Measurements from ENCODE around the gene RNF138.
"Not testable (repeated sequence)": the region's sequence is repeated elsewhere in the genome, so short reads cannot be mapped to it uniquely, and the experiment has no call there.

RNF138 gene

DNA sequence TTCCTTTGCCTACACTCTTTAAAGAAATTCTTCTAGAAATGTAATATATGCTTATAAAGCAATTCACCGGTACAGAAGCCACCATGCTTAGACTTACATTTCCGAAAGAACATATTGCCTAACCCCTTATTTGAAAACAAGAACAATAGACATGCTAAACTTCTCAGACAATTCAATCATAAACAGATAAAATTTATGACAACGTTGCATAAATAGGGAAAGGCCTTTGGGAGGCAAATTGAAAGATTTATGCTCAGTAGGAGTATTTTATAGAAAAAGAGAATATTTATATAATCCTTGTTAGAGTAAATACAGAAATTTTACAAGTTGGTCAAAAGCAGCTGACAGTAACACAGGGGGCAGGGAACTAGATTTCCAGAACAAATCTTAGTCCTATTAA lies 82.0 kb downstream of the RNF138 start:
- FAIRE-seq (no peak), DNase-seq (ENCODE audit: insufficient read length, low spot score) (no peak)
- TF ChIP-seq, protein P1, sequence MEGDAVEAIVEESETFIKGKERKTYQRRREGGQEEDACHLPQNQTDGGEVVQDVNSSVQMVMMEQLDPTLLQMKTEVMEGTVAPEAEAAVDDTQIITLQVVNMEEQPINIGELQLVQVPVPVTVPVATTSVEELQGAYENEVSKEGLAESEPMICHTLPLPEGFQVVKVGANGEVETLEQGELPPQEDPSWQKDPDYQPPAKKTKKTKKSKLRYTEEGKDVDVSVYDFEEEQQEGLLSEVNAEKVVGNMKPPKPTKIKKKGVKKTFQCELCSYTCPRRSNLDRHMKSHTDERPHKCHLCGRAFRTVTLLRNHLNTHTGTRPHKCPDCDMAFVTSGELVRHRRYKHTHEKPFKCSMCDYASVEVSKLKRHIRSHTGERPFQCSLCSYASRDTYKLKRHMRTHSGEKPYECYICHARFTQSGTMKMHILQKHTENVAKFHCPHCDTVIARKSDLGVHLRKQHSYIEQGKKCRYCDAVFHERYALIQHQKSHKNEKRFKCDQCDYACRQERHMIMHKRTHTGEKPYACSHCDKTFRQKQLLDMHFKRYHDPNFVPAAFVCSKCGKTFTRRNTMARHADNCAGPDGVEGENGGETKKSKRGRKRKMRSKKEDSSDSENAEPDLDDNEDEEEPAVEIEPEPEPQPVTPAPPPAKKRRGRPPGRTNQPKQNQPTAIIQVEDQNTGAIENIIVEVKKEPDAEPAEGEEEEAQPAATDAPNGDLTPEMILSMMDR (IDR thresholded peaks at IDR 0.05; ENCODE audit: insufficient read depth, missing control alignments) = no peak

- DNase-seq (ENCODE audit: insufficient read length, low spot score) (no peak), FAIRE-seq (no peak)
- TF ChIP-seq, protein P1 (IDR thresholded peaks at IDR 0.05; ENCODE audit: insufficient read depth, missing control alignments) = no peak
These were observed 83.0 kb downstream of the RNF138 start for GRCh38 chr18:32174719-32175118.

DNA sequence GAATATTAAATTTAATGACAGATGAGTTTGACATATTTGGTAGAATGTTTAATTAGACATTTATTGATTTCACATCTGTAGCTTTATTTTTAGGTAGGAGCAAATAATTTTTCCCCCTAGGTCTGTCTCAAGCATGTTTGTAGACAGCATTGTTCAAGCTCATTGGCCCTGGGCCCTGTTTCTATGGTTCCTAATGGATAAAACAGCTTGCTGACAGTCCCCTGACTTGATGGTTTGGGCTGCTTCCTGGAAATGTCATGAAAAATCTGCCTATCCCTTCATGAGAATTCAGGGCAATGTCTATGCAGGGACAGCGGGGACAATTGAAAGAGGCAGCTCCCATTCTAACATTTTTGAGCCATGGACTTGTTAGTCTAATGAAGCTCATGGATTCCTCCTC lies 83.6 kb downstream of the RNF138 start:
- TF ChIP-seq, protein P1 (IDR thresholded peaks at IDR 0.05; ENCODE audit: insufficient read depth, missing control alignments) = no peak
- DNase-seq (ENCODE audit: insufficient read length, low spot score) (no peak), FAIRE-seq (no peak)

- FAIRE-seq; DNase-seq (ENCODE audit: insufficient read length, low spot score): not testable (repeated sequence)
These were observed 85.1 kb downstream of the RNF138 start for GRCh38 chr18:32176745-32177144.

DNA sequence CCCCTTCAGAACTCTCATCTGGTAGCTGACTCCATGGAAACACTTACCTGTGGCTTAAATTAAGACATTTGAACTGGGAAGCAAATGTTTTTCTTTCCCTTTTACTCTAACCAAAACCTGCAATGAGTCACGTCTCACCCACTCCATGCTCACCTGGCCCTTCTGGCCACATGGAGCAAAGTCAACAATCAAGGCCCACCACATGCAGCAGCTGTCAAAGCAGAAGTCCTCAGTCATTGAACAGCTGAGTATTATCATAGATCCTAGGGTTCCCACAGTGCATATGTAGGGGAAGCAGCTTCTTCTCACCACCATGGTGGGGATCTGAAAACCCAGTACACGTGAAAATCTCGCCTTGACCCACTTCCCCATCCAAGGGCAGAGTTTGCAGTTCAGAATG lies 85.9 kb downstream of the RNF138 start:
- FAIRE-seq = no peak
- TF ChIP-seq, protein P1 (IDR thresholded peaks at IDR 0.05; ENCODE audit: insufficient read depth, missing control alignments) = no peak
- DNase-seq (ENCODE audit: insufficient read length, low spot score) = no peak
